GM12874 (cell line): ENCODE results near the gene KCNK1.

Source experiments
- TF ChIP-seq, protein P1 (sequence below): IDR thresholded peaks from 2 replicates; pipeline ENCODE4 v1.5.1; 2011; ENCODE audit warnings: low read depth, mild to moderate bottlenecking, control low read depth, low read length, moderate library complexity; ENCODE audit not compliant: insufficient read depth

KCNK1 gene

DNA sequence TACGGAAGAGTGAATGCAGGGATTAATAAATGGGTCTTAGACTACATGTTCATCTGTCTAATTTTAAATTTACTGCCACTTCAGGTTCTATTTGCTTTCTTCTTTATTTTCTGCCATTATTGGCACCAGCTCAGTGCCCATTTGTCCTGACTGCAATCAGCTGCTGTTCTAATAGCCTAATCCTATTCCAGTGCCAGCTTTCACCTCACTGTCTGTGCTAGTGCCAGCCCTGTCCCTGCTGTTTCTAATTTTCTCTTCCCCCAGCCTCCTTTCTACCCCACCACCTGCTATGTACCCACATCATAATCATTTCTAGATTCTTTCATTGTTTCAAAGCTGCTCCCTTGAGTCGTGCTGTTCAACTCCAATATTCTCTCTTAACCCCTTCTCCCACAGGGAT, 86.4 kb downstream of the KCNK1 start:
- TF ChIP-seq, protein P1, sequence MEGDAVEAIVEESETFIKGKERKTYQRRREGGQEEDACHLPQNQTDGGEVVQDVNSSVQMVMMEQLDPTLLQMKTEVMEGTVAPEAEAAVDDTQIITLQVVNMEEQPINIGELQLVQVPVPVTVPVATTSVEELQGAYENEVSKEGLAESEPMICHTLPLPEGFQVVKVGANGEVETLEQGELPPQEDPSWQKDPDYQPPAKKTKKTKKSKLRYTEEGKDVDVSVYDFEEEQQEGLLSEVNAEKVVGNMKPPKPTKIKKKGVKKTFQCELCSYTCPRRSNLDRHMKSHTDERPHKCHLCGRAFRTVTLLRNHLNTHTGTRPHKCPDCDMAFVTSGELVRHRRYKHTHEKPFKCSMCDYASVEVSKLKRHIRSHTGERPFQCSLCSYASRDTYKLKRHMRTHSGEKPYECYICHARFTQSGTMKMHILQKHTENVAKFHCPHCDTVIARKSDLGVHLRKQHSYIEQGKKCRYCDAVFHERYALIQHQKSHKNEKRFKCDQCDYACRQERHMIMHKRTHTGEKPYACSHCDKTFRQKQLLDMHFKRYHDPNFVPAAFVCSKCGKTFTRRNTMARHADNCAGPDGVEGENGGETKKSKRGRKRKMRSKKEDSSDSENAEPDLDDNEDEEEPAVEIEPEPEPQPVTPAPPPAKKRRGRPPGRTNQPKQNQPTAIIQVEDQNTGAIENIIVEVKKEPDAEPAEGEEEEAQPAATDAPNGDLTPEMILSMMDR, result no peak

DNA sequence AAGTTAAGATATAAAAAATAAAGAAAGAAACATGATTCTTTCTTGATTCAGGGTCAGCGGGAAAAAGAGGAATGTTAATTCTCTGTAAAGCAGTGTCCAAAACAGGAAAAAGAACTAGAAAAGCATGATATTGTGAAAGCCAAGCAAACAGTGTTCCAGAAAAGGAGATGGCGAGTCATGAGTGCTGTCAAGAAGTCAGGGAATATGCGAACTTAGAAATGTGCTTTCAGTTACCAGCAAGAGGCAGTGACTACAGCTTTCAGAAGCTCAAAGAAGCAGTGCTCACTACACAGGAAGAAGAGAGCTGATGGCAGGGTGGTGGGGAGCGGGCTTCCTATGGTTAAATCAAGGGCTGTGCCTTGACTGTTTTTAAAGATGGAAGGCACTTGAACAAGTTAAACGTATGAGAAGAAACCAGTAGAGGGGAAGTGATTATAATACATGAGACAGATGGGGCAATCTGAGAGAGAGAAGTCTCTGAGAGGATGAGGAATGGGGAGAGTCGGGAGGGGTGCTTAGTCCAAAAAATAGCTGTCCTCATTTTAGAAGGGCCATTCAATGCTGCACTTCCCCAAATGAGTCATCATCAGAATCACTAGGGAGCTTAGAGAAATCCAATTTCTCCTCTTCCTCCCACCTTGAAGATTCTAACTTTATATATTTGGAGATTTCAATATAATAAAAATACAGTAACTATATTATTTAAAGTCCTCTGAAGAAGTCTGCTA, 90.4 kb downstream of the KCNK1 start:
- TF ChIP-seq, protein P1, result no peak

DNA sequence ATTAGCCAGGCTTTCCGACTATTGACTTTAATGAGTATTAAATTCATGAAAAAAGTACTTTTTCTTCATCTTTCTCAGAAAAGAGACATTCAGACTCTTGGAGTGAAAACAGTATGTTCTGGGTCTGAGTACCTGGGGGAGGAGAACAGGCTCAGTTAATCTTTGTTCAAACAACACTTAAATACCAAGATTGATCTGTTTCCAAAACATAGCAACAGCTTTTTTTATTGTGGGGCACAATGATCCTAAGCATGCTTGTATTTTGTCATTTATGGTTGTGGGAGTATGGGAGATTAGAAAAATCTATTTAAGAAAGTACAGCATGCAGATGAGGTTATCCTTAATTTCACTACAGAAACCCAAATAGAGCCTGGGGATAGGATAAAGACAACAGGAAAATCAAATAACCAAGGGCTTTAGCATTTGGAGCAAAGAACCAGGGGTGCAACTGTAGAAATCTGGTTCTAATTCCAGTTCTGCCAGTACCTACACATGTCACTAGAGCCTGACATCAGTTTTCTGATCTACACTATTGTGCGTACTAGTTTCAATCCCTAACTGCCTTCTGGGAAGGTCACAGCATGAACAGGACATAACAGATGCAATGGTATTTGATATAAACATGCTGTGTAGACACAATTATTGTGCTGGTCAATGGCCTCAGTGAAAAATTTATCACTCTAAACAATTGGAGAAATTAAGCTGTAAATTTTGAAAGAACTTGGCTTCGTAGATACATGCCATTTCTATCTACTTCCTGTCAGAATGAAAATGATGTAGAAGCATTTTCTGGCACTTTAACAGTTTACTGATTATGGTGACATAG, 91.2 kb downstream of the KCNK1 start:
- TF ChIP-seq, protein P1, result no peak

DNA sequence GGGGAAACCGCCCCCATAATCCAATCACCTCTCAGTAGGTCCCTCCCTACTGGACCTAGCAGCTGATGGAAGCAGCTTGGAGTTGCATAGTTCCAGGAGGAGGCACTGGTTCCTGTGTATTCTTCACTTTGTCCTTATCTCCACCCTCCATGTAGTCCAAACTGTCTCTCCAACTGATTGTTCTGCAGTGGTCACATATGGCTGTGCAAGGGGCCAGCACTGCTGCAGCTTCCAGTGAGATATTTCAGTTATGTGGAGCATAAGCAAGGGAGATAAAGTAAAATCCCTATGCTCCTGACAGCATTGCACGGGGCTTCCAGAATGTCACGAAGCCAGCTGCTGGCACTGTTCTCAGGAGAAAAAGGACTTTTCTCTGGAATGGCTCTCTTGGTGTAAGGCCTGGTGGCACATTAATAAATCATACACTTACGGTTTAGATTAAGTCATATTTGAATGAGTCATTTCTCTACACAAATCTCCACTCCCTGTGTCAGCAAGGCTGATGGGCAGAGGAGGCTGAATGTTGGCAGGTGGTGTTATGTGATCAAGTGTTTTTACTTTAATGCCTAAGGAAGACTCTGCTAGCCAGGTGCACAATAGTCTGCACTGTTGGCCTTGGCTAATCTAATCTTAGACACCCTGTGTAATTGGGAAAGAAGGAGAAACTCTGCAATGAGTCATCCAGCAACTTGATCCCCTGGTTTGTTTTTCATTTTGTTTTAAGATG, 93.4 kb downstream of the KCNK1 start:
- TF ChIP-seq, protein P1, result no peak

DNA sequence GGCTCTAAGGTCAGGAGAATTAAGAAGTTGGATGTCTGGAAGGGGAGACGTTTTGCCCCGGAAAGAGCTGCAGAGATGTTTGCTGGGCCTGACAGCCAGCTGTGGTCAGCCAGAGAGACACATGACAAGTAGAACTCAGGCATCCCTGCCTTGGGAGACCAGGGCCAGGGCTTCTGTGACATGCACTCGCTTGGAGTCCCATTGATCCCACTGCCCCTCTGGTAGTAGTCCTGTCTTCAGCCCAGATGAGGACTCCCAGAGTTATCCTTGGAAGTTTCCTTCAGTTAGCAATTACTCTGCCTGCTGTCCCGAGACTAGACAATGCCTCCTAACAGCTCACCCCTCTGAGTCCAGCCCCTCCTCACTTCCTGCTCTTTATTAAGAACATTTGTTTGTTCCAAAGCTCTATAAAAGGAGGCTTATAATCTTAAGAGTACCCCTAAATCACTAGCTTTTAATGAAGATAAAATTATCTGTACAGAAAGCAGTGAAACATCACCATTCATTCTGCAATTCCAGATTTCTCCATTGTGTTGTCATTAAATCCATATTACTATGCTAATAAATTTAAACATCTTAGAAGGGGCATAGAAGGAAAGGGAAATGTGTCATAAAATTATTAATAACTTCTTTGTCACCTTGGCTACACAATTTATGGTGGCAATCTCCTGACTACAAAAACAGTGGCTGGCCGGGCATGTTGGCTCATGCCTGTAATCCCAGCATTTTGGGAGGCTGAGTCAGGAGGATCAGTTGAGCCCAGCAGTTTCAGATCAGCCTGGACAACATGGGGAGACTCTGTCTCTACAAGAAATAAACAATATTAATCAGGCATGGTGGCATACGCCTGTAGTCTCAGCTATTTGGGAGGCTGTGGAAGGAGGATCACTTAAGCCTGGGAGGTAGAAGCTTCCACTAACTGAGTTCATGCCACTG, 94.2 kb downstream of the KCNK1 start:
- TF ChIP-seq, protein P1, result no peak

DNA sequence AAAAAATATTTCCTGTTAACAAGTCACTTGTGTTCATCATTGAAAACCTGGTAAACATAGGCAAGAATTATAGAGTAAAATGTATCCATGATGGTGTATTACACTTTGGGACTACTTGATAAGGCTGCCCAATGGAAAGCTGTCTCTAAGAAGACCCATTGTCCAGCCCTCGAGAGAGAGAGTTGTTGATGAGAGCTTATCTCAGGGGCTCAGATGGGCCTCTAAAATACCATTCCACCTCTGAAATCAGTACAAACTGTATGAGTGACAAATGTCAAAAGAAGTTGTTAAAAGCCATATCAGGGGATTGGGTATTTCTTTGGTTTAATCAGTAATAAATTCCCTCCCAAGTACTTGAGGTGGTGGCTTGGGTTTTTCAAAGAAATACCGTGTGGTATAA, 96.1 kb downstream of the KCNK1 start:
- TF ChIP-seq, protein P1, result no peak

DNA sequence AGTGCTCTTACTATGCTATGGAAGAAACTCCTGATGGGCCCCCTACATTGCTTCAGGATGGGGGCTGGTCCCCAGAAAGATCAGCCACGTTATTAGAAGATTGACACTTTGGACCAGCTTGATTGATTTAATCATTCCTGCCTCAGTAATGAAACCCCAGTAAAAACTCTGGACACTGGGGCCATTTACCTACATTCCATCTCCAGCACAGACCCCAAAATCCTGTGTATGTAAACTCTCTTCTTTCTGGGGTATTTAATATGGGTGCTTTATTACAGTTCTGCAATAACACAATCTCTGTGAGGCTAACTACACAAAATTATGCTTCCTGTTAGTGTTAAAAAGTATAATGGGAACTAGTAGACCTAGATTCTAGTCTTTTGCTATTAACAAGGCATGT, 96.6 kb downstream of the KCNK1 start:
- TF ChIP-seq, protein P1, result no peak
